Gastrocnemius medialis (tissue), 4 donors: ENCODE measurements around the gene FRMD5.

Experiments
- CTCF ChIP-seq, 5 experiments: fragments of 450-650 bp in 3 of 5; fragments of 200-600 bp in 2 of 5; sonication (generic) in 2 of 5; IDR thresholded peaks in 4 of 5; conservative IDR thresholded peaks in 1 of 5; 1 replicate in 4 of 5; 2 replicates in 1 of 5; pipeline ENCODE4 v1.5.1; 2016 to 2019; ENCODE audit warnings: antibody characterized with exemption in 5 of 5, mild to moderate bottlenecking in 3 of 5, moderate library complexity in 3 of 5
- POLR2A ChIP-seq, 2 donors: fragments of 450-650 bp; IDR thresholded peaks; one replicate each; pipeline ENCODE4 v1.6.1; 2017; ENCODE audit warnings: antibody characterized with exemption in 2 of 2, mild to moderate bottlenecking in 2 of 2, moderate library complexity in 2 of 2

GRCh38 chr15:44094781-44095180, 100.3 kb downstream of the FRMD5 start:
- TF ChIP-seq CTCF (IDR thresholded peaks at IDR 0.05 in 4 of 5, conservative IDR thresholded peaks at IDR 0.05 in 1 of 5): no peak
- TF ChIP-seq POLR2A (IDR thresholded peaks at IDR 0.05): no peak
